Right renal cortex interstitium (tissue), 3 donors: ENCODE data around the gene ERP44. TPM values are rescaled to one million over a fixed set of nuclear protein-coding genes. Genes with fewer than 3 reads are reported as not detected.
"Not testable (repeated sequence)": the region's sequence is repeated elsewhere in the genome, so short reads cannot be mapped to it uniquely, and the experiment has no call there.

Experiments
- DNase-seq, 3 donors: peaks; one replicate each; pipeline ENCODE4 v3.0.0-alpha.2; 2013; ENCODE audit warnings: low read depth in 3 of 3, low spot score in 2 of 3
- polyA plus RNA-seq, 3 donors: library from polyadenylated mRNA; unstranded; fragments of 120-200 nt; gene quantifications; one replicate each; pipeline ENCODE4 v1.2.1, GENCODE V29; 2013; ENCODE audit not compliant: insufficient read length in 3 of 3

The ERP44 gene
- polyA plus RNA-seq, 3 donors = 39.8 to 43.6 (median 40.0) TPM

GRCh38 chr9:100019541-100019940, 79.3 kb downstream of the ERP44 start:
- DNase-seq = no peak

GRCh38 chr9:100014846-100015245, 84.0 kb downstream of the ERP44 start:
- DNase-seq = no peak

GRCh38 chr9:100013573-100013972, 85.2 kb downstream of the ERP44 start:
- no peak for DNase-seq

GRCh38 chr9:100012279-100012678, 86.5 kb downstream of the ERP44 start:
- DNase-seq = no peak

GRCh38 chr9:100011062-100011681, 87.6 kb downstream of the ERP44 start:
- peak in 1 of 3 donors; percentile 3 for DNase-seq

- no peak for DNase-seq
These were observed 99.0 kb downstream of the ERP44 start for GRCh38 chr9:99999797-100000196.

GRCh38 chr9:99998866-99999265, 99.9 kb downstream of the ERP44 start:
- no peak for DNase-seq

GRCh38 chr9:99998266-99998665, 100.5 kb downstream of the ERP44 start:
- DNase-seq = no peak

GRCh38 chr9:99990508-99990907, 108.3 kb downstream of the ERP44 start:
- not testable (repeated sequence) for DNase-seq

GRCh38 chr9:99986642-99987041, 112.2 kb downstream of the ERP44 start:
- no peak for DNase-seq

- DNase-seq = no peak
These were observed 118.2 kb downstream of the ERP44 start for GRCh38 chr9:99980598-99980997.

- no peak for DNase-seq
These were observed 120.6 kb downstream of the ERP44 start for GRCh38 chr9:99978221-99978620.

- no peak for DNase-seq
These were observed 121.6 kb downstream of the ERP44 start for GRCh38 chr9:99977033-99977792.

- DNase-seq = no peak
These were observed 125.3 kb downstream of the ERP44 start for GRCh38 chr9:99973455-99973854.

- no peak for DNase-seq
These were observed 127.4 kb downstream of the ERP44 start for GRCh38 chr9:99971410-99971809.

GRCh38 chr9:99970481-99970880, 128.3 kb downstream of the ERP44 start:
- DNase-seq = no peak

- DNase-seq = no peak
These were observed 131.3 kb downstream of the ERP44 start for GRCh38 chr9:99967457-99967856.

GRCh38 chr9:99966716-99967115, 132.1 kb downstream of the ERP44 start:
- peak in 1 of 3 donors; percentile 2 for DNase-seq

GRCh38 chr9:99966001-99966400, 132.8 kb downstream of the ERP44 start:
- no peak for DNase-seq

- DNase-seq = no peak
These were observed 134.5 kb downstream of the ERP44 start for GRCh38 chr9:99964336-99964735.

GRCh38 chr9:99962680-99963261, 136.0 kb downstream of the ERP44 start:
- no peak for DNase-seq

- no peak for DNase-seq
These were observed 143.2 kb downstream of the ERP44 start for GRCh38 chr9:99955606-99956005.
